Sigmoid colon (tissue), 4 donors: ENCODE measurements around the gene PFDN1.

ENCODE experiments used
- EP300 ChIP-seq, 4 donors: sonication (generic); formaldehyde crosslinking; IDR thresholded peaks; one replicate each; pipeline ENCODE4 v1.6.1; 2017; ENCODE audit warnings: antibody characterized with exemption in 4 of 4
- POLR2A ChIP-seq, 2 donors: fragments of 450-650 bp; IDR thresholded peaks; one replicate each; pipeline ENCODE4 v1.6.1; 2016; ENCODE audit warnings: antibody characterized with exemption in 2 of 2, mild to moderate bottlenecking in 2 of 2, moderate library complexity in 2 of 2
- POLR2AphosphoS5 ChIP-seq, 4 donors: sonication (generic); formaldehyde crosslinking; IDR thresholded peaks; one replicate each; pipeline ENCODE4 v1.6.1; 2017; ENCODE audit warnings: antibody characterized with exemption in 4 of 4
- TF ChIP-seq, protein P1 (sequence below), 4 experiments: fragments of 450-650 bp in 3 of 4; fragments of 200-600 bp in 1 of 4; IDR thresholded peaks; one replicate each; pipeline ENCODE4 v1.5.1; 2016 to 2019; ENCODE audit warnings: antibody characterized with exemption in 4 of 4, mild to moderate bottlenecking in 3 of 4, moderate library complexity in 2 of 4

GRCh38 chr5:140261403-140262171, 41.3 kb downstream of the PFDN1 start:
- TF ChIP-seq POLR2AphosphoS5 (IDR thresholded peaks at IDR 0.05) (peak in 1 of 4 donors; percentile 28), EP300 (IDR thresholded peaks at IDR 0.05) (peak in 2 of 4 donors; percentile 6 to 12), POLR2A (IDR thresholded peaks at IDR 0.05) (no peak)
- TF ChIP-seq, protein P1, sequence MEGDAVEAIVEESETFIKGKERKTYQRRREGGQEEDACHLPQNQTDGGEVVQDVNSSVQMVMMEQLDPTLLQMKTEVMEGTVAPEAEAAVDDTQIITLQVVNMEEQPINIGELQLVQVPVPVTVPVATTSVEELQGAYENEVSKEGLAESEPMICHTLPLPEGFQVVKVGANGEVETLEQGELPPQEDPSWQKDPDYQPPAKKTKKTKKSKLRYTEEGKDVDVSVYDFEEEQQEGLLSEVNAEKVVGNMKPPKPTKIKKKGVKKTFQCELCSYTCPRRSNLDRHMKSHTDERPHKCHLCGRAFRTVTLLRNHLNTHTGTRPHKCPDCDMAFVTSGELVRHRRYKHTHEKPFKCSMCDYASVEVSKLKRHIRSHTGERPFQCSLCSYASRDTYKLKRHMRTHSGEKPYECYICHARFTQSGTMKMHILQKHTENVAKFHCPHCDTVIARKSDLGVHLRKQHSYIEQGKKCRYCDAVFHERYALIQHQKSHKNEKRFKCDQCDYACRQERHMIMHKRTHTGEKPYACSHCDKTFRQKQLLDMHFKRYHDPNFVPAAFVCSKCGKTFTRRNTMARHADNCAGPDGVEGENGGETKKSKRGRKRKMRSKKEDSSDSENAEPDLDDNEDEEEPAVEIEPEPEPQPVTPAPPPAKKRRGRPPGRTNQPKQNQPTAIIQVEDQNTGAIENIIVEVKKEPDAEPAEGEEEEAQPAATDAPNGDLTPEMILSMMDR (IDR thresholded peaks at IDR 0.05) = no peak
